ENCODE results near the gene CC2D1A.
A peak's percentile ranks its signal among the peaks of the same experiment; 100 is the strongest.

CC2D1A gene

DNA sequence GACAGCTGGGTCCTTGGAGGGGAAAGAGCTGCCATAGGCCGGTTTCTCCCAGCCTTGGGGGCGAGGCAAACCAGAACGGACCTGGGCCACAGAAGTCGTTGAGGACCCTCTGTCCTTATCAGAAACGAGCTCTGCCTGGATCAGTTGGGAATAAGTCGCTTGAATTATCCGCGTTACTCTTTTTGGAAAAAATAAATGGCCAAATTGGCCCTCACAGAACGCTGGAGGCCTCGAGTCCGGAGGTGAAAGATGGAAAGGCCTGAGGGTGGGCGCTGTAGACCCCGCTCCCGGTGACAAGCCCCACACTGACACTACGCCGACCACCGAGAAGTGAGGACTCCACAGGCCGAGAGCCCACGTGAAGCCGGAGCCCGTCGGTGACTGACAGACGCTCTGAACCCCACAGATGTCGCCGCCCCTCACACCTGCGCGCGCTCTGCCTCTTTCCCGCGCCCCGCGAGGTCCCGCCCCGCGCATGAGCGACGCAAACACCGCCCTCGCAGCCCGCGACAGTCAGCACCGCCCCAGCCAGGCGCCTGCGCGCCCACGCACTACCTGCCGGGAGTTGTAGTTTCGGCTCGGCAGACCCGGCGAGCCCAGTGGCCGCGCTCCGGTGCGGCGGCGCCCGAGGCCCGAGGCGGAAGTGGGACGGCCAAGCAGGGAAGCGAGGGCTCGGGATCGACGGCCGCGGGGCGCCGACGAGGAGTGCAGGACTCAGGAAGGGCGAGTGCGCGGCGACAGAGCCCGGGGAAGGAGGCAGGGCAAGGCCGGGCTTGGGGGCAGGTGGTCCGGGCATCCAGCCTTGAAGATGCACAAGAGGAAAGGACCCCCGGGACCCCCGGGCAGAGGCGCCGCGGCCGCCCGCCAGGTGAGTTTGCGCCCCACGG, at the start of gene CC2D1A, which contains the start of gene BRME1:
Gene CC2D1A, plus strand, starts transcription at position 568 of the 887 bp plus-strand sequence. Its CDS starts 241 bp downstream, at position 809.
Gene BRME1, minus strand, starts transcription at position 484 of the 887 bp plus-strand sequence. CDS start 1,225 bp downstream, outside the sequence.
- DNase-seq, result peak; percentile 82 to 91

DNA sequence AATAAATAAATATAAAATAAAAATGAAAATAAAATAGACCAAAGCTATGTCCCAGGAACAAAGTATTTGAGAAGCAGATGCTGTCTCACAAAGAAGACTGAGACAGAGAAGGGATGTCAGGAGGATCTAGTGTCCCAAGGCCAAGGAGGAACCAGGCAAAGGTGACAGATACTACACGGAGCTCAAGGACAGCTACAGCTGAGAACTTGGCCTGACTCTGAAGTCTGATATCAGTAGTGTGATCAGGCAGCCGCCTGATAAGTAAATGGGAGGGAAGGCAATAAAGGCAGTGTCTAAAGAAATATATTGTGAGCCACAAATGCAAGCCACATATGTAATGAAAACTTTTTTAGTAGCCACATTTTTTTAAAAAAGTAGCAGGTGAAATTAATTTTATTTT, 49.5 kb upstream of the CC2D1A start:
- DNase-seq, result no peak

DNA sequence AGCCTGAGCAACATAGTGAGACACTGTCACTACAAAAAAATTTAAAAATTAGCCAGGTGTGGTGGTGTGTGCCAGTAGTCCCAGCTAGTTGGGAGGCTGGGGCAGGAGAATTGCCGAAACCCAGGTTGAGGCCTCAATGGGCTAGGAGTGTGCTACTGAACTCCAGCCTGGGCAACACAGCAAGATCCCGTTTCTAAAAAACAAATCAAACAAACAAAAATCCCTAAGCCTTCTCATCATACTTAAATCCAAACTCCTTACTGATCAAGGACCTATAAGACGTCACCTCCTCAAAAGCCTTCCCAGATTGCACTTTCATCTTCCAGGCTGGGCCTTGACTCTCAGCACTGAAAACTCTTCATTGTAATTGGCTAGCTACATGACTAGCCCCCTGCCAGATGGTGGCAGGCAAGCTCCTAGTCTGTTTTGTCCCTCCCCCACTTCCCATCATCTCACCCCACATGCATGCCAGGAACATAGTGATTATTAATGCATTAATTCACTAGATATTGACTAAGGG, 46.6 kb upstream of the CC2D1A start:
- DNase-seq, result no peak

DNA sequence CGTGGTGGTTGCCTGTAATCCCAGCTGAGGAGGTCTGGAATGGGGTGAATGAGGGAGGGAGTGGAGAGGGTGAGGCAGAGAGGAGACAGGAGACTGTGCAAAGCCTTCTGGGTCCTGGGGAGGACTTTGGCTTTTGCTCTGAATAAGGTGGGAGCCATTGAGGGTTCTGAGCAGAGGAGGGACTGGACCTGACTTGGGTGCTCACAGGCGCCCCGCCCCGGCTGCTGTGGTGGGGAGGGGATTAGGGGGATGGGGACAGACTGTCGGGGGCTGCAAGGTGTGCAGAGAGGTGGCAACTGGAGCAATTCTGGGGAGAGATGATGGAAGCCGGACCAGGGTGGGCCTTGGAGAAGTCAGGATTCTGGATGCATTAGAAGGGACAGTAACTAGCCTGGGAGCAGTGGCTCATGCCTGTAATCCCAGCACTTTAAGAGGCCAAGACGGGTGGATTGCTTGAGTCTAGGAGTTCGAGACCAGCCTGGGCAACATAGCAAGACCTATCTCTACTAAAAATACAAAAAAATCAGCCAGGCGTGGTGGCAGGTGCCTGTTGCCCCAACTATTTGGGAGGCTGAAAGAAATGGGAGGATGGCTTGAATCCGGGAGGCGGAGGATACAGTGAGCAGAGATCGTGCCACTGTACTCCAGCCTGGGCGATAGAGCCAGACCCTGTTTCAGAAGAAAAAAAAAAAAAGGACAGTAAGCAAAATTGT, 45.2 kb upstream of the CC2D1A start:
- no peak for DNase-seq

GRCh38 chr19:13861392-13861713, 44.6 kb upstream of the CC2D1A start:
- peak in 1 of 2 donors; percentile 88 for DNase-seq

DNA sequence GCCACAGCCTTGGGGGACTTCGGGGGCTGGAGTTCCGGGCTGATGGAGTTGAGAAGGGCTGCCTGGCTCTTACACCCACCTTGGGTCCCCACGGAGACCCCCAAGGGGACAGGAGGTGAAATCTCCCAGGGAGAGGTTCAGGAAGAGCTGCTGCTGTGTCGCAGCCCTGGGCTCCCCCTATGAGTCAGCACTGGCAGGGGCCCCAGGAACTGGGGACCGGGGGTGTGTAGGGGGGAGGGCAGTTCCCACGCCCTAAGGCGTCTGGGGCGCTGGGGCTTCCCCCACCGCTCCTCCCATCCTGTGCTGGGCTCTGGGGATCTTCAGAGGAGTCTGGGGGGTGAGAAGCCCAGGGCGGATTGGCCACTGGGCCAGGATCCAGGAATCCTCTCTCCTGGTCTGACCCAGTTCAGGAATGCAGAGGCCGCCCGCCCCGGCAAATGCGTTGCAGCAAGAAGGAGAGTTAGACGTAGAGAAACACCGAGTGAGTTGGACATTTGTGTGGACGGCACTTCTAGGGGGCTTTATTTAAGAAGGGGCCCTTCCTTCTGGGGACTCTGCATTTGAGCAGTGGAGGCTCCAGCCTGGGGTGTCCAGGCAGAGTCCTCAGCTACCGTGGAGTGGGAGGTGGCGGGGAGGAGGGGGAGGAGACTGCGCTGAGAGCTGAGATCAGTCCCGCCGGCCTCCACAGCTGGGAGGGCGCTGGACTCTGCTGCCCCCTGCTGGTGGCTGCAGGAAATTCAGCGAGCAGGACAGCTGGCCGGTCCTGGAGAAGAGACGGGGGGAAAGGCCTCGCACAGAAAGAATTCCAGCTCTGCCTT, 44.1 kb upstream of the CC2D1A start:
- peak; percentile 95 to 97 for DNase-seq

GRCh38 chr19:13864046-13864666, 41.8 kb upstream of the CC2D1A start:
- DNase-seq, result no peak

DNA sequence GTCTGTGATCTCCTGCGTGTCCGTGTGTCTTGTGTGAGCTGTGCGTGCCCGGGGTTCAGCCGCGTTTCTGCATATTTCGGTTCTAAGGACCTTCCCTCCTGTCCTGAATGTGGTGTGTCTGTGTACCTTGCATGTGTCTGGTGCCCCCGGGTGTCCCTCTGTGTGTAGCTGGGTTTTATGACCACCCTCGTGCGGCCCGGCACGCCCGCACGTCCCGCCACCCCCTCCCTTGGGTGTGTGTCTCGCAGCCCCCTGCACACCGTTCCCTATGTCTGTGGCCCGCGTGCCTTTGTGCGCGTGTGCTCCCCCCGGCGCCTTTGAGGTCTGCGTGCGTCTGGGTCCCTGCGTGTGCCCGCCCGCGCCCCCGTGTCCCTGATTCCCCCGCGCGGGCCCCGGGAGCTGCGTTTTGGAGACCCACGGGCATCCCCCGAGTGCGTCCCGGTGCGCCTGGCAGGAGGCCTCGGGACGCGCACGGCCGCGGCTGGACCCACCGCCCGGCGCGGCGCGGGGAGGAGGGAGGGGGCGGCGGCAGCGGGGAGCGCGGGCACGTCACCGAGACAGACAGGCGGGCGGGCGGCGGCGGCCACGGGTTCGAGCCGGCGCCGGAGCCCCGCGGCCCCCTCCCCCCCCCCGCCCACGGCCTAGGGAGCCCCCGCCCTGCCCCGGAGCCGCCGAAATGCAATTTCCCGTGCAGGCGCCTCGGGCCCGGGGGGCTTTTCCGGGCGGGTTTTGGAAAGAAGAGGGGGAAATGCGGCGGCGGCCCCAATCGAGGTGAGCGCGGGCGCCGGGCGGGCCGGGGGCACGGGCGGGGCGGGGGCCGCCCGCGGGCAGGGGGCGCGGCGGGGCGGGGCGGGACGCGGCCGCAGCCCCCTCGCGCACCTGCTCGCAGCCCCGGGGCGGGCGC, 41.1 kb upstream of the CC2D1A start:
- no peak for DNase-seq

GRCh38 chr19:13865571-13866462, 40.2 kb upstream of the CC2D1A start:
- no peak for DNase-seq

GRCh38 chr19:13866463-13867046, 39.4 kb upstream of the CC2D1A start:
- no peak for DNase-seq

GRCh38 chr19:13868663-13869062, 37.3 kb upstream of the CC2D1A start:
- DNase-seq, result peak; percentile 33 to 74

DNA sequence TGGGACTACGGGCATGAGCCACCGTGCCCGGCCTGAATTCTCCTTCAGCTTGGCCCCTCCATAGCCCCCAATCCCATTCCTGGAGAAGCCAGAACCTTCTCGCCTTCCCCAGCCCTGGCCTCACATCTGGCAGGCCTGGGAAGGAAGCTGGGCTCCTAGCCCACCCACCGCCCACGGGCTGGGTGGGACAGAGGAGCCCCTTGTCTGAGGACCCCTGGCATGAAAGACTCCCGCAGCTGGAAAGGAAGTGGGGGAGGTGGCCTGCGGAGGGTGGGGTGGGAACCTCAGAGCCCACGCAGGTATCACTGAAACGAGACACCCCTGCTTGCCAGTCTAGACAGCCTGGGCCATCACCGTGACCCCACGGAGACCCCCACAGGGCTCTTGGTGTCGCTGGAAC, 36.7 kb upstream of the CC2D1A start:
- no peak for DNase-seq

DNA sequence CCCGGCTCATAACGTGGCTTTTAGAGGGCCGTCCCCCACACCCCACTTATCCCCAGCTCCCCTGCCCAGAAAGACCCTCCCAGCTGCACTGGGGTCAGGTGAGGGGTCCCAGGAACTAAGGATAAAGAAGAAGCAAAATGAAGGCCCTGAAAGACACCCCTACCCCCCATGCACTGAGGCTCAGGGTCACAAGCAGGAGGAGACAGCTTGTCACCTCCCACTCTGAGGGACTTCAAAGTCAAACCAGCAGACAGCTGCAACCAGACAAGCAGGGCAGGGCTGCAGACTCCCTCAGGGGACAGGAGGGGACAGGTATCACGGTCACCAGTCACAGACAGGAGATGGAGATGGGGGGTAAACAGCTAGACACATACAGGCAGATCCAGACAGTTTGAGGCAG, 35.1 kb upstream of the CC2D1A start:
- DNase-seq, result no peak

GRCh38 chr19:13872339-13872694, 33.7 kb upstream of the CC2D1A start:
- no peak for DNase-seq

GRCh38 chr19:13872695-13873389, 33.2 kb upstream of the CC2D1A start:
- no peak for DNase-seq

GRCh38 chr19:13873834-13874515, 32.0 kb upstream of the CC2D1A start:
- no peak for DNase-seq

DNA sequence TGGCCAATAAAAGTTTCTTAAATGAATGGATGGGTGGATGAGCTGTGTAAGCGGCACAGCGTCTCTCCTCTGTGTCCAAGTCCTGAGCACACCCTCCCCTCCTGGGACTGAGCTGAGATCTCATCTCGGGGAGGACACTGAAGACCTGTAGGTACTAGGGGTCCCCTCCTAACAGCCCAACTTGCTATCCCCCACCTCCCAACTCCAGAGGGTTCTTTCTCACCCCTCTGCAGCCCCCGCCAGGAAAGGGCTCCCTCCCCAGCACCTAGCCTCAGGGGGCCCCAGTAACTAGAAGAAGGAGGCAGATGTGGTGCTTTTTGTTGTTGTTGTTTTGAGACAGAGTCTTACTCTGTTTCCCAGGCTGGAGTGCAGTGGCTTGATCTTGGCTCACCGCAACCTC, 30.2 kb upstream of the CC2D1A start:
- DNase-seq, result no peak

- DNase-seq, result no peak
Observed at GRCh38 chr19:13876834-13877233, 29.2 kb upstream of the CC2D1A start, which contains the start of gene NANOS3. NANOS3 (plus strand) TSS chr19:13877134; CDS start chr19:13877249, 115 bp downstream.

DNA sequence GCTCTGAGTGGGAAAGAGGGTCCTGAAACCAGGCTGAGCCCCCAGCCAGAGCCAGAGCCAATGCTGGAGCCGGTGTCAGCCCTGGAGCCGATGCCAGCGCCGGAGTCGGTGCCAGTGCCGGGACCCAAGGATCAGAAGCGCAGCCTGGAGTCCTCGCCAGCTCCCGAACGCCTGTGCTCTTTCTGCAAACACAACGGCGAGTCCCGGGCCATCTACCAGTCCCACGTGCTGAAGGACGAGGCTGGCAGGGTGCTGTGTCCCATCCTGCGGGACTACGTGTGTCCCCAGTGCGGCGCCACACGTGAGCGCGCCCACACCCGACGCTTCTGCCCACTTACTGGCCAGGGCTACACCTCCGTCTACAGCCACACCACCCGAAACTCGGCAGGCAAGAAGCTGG, 28.7 kb upstream of the CC2D1A start:
- DNase-seq, result no peak

All from inflammatory macrophage treated with lipopolysaccharide for 1 hour (primary cell).